Effector CD8-positive, alpha-beta T cell (primary cell): Measurements from ENCODE around the gene TASP1.
"Not testable (repeated sequence)": the region's sequence is repeated elsewhere in the genome, so short reads cannot be mapped to it uniquely, and the experiment has no call there.

Source experiments
- DNase-seq: peaks from one replicate; lab custom pipeline; 2025; lab: John Stamatoyannopoulos, UW

The TASP1 gene

DNA sequence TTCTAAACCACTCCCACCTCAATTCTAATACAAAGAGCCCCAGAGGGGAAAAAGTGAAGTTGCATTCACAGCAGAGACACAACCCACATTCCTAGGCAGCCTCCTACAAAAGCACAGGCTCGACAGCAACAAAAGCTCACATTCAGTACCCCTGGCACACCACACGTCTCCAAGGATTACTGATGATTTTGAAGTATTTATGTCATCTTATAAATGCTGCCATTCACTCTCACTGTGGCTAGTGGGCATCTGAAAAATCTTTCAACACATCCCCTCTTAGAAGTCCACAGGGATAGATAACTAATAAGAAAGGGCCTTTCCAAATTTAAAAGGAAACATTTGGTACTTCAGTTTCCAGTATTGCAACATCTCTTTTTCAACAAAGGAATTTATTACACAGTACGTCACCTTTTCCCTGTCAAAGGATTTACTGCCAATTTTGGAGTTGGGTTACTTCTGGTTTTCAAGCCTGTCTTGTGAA is 146.7 kb downstream of the TASP1 start:
- DNase-seq: no peak

DNA sequence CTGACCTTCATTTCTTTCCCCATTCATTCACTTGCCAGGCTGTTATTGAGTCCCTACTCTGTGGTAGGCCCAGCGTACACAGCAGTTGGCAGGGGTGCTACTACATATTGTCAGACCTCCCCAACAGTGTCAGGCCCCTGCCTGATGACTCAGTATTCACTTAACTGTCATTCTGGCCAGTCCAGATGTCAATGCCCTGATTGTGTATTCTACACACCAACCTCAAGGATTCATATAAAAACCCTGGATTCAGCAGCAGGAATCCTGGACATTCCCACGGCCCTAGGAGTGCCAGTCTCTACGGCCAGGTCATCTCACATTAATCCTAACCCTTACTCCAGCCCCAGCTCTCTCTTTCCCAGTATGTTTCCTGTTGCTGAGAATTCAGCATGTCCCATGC is 151.5 kb downstream of the TASP1 start:
- DNase-seq: no peak

DNA sequence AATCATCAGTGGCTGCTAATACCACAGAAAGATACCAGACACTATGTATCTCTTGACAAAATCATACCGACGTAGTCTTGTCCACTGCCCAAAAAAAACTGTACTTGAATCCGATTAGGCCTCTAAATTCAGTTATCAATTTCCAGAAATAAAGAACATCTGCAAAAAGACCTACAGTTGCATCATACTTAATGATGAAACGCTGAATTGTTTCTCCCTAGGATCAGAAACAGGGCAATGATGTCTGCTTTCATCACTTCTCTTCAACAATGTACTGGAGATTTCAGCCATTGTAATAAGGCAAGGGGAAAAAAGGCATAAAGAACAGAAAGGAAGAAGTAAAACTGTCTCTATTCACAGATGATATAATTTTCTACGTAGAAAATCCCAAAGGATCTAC is 152.0 kb downstream of the TASP1 start:
- DNase-seq: no peak

DNA sequence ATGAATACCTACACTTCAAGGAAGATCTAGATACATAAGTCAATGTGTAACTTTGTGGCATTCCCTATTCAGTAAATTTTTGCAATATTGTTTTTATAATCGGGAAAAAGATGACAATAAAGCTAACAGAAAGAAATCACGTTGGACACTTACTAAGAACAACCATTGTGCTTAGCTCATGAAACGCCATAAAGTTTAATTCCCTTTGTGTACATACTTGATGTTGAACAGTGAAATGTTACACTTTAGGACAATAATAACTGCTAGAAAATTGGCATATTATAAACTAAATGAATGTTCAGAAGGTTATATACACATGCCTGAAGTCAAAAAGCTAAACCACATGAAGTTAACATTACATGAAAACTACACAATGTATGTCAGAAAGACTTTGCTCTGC is 153.2 kb downstream of the TASP1 start:
- no peak for DNase-seq

DNA sequence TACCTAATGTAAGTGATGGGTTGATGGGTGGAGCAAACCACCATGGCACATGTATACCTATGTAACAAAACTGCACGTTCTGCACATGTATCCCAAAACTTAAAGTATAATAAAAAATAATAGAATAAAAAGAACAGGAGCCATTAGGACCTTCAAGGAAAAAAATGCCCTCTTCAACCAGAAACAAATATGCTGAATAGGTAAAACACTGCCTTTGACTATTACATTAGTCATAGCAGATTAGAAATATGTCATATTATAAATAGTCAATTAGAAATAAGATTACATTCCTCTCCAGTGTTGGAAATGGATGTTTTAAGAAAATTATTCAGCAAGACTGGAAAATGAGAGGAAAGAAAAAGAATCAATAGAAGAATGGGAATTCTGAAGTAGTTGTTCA is 153.7 kb downstream of the TASP1 start:
- not testable (repeated sequence) for DNase-seq

DNA sequence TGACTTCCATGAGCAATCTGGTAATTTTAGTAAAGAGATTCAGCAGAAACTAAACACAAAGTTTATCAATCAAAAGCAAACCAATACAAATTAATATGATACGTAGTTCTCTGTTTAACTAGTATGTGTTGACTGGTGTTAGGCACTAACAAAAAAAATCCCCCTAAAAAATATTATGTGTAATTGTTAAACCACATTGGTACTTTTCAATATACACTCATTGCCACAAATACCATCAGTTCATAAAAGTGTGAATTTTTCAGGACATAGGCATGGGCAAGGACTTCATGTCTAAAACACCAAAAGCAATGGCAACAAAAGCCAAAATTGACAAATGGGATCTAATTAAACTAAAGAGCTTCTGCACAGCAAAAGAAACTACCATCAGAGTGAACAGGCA is 155.3 kb downstream of the TASP1 start:
- not testable (repeated sequence) for DNase-seq

DNA sequence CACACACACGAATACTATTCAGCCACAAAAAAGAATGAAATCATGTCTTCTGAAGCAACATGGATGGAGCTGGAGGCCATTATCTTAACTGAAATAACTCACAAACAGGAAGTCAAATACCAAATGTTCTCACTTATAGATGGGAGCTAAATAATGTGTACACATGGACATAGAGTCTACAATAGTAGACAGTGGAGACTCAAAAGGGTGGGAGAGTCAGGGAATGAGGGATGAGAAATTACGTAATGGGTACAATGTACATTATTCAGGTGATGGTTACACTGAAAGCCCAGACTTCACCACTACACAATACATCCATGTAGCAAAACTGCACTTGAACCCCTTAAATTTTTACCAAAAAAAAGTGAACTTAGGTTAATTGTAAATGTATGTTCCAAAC is 160.4 kb downstream of the TASP1 start:
- DNase-seq: no peak

DNA sequence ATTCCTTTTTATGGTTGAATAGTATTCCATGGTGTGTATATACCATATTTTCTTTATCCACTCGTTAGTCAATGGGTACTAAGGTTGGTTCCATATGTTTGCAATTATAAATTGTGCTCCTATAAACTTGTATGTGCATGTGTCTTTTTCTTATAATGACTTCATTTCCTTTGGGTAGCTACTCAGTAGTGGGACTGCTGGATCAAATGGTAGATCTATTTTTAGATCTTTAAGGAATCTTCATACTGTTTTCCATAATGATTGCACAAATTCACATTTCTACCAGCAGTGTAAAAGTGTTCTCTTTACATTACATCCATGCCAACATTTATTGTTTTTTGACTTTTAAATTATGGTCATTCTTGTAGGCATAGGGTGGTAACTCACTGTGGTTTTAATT is 164.3 kb downstream of the TASP1 start:
- DNase-seq: no peak

DNA sequence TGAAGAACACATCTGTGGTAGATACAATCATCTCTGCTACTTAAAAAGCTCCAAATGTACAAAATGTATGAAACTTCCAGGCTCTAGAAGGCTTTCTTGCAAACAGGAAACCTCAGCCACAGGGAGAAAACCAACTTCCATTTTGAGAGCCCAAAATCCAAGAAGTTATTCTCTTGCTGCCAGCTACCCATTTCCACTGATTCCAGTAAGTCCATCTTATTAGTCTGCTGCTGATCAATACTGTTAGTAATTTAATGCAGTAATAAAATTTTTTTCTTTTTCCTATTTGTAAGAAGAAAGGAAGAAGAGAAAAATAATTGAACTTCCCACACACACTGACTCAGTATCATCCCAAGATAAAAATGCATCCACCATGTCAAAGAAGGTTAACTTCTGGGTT is 169.5 kb downstream of the TASP1 start:
- DNase-seq: no peak

DNA sequence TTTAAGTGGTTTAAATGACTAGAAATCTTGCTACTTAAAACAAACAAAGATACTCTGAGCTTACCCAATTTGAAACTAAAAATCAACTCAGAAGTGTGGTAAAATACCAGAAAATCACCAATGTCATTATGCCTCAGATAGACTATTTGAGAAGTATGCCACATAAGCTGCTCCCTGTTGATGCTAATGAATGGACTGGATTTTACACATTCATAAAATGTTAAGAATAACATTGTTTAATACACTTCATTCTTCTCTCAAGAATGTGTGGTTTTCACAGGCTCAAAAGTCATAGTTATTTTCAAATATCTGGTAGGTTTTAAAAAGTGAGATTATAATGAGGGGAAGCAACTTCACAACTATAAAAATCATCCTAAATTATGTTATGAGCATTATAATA is 170.6 kb downstream of the TASP1 start:
- DNase-seq: no peak

DNA sequence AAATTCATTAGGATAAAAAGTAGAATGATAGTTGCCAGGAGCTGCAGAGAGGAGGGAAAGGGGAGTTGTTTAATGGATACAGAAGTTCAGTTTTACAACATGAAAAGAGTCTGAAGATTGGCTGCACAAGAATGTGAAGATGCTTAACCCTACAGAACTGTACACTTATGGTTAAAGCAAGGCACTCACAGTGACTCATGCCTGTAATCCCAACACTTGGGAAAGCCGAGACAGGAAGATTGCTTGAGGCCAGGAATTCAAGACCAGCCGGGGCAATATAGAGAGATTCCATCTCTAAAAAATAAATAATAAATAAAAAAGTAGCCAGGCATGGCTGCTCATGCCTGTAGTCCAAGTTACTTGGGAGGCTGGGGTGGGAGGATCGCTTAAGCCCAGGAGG is 174.0 kb downstream of the TASP1 start:
- no peak for DNase-seq

DNA sequence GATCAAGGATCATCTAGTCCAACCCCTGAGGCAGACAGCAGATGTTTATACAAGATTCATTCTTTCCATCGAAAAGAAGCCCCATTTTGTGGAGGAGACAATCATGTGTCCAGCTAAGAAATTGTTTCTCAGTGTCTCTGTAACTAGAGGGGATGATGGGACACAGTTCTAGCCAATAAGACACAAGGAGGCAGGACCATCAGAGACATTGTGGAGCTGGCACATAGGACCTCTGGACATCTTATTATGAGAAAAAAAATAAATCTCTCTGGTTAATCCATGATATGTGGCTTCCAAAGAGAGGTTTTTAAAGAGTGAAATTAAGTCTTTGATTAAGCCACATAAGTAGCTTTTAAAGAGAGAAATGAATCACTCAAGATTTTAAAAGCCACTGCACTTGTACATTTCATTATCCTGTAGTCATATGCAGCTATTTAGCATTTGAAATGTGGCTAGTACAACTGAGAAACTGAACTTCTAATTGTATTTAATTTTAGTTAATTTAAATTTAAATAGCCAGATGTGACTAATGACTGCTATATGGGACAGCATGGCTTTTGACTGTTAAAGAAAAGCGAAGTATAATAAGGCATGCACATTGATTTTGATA is 176.8 kb downstream of the TASP1 start:
- no peak for DNase-seq

DNA sequence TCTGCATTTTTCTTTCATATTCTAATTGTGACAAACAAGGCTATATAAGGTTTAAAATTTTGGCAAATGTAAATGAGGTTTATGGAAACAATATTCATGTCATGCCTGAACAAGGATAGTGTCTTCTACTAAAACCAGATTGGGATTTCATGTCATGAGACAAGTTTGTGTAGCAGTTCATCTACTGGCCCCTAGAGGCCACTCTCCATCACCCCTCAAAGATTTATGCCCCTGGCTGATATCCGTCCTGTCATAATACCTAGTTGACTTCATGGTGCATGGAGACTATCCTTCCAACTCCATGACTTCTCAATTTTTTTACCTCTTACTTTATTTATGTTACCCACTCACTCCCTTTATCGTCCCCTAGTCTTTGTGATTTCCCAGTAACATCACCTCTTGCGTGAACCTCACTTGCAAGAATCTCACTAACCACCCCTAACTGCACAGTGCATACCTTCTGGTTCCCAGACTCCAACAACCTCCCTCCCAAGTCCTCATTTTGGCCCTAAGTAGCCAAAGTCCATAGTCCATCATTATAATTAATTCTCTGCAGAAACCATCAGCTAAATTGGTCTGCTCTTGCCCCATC is 179.8 kb downstream of the TASP1 start:
- no peak for DNase-seq

DNA sequence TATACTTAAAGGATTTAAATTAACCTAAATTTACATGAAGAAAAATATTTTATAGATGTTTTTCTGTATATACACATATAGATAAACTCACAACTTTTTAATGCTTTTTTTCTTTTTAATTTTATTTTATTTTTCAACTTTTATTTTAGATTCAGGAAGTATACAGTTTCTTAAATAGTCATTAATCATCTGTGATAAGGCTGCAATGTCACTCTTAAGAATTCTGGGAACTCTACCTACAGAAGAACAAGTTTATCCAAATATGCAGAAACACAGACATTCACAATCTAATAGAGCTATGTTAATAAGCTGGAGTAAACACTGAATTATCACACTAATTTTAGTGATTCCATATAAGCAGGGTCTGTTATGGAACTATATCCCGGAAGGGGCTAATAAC is 181.2 kb downstream of the TASP1 start:
- no peak for DNase-seq

DNA sequence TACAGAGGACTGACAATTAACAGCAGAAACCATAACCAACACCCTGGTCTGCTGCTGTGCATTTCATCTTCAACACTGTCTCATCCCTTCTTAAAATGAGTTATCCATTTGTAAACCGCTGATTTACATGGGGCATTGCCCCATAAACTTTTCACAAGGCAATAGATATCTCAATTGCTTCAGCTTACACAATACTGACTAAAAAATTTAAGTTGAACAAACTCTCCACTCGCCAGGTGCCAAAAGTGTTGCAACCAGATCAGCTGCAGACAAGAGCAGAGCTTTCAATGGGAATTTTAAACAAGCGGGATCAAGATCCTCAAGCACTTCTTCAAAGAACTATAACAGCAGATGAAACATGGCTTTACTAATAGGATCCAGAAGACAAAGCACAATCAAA is 183.0 kb downstream of the TASP1 start:
- no peak for DNase-seq

DNA sequence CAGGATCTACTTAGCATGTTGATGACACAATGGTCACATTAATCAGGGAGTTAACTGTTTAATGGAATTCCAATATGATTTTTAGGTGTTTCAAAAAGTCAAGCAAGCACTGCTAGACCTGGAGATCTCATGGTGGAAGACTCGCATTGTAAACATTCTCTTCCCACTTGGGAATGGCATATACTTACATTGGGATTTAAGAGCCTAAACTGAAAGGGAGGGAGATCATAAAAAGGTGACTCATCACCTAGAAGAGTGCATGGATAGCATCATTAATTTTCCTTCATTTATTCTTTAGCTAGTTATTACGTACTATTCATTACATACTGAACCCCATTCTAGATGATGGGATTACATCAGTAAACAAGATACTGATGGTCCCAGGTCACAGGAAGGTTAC is 185.4 kb downstream of the TASP1 start:
- DNase-seq: no peak

DNA sequence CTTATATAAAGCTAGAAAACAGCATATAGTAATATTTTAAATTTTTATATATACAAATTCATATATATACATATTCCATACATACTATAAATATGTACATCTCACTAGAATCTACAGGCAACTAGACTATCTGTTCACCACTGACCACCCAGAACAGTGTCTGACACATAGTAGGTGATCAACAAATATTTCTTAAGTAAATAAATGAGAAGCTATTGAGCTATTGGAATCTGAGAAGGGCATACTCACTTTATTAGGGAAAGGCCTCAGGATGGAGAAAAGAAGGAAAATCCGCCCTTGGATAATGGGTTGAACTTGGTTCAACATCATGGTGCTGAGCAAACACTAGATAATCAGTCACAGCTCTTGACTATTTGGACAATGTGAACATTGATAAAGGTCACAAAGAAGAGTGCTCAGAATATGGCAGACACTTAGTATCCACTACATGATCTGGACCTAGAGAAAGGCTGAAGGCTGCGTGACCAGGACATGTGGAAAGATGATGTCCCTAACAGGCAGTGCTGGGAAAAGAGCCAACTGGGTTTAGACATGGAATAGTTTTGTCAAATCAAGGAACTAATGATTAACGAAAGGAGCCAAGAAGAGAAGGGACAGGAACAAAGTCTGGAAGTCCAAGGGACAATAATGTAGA is 186.1 kb downstream of the TASP1 start:
- DNase-seq: no peak

DNA sequence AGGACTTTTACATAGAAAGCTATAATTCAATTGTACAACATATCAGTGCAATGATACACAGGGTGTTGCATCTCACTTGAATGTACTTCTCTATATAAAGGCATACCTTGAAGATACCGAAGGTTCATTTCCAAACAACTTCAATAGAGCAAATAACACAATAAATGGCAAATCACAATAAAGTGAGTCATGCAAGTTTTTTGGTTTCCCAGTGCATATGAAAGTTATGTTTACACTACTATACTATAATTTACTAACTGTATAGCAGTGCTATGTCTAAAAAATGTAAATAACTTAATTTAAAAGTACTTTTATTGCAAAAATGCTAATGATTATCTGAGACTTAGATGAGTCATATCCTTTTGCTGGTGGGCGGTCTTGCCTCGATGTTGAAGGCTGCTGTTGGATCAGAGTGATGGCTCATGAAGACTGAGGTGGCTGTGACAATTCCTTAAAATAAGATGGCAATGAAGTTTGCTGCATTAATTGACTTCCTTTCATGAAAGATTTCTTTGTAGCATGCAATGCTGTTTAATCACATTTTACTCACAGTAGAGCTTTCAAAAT is 188.8 kb downstream of the TASP1 start:
- no peak for DNase-seq

DNA sequence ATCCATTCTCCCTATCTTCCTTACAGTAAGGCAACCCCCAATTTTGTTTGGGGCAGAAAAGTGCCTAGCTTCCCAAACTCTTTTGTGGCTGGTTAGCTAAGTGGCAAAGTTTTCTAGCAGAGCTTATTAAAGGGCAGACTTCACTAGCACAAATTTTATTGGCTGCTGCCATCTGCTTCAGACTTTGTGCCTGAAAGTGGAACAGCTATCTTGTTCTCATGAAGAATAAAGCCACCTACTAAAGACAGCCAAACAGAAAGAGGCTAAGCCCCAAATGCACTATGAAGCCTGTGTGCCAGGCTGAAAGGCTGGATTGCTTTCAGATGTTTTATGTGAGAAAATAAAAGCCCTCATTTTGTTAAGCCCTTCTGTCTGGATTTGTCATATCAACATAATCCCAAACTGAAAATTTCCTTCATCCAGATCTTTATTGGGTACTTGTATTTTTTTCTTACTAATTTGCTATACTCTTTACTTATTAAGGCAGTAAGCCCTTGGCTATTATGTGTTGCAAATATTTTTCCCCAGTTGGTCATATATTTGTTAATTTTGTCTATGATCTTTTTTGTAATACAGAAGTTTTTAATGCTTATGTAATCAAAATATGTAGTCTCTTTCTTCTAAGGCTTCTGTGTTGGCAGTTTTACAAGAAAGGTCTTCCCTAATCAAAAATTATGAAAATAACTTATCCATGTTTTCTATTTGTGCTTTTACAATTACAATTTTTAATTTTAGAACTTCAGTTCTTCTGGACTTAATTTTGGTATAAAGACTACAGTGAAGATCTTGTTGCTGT is 191.1 kb downstream of the TASP1 start:
- DNase-seq: no peak

DNA sequence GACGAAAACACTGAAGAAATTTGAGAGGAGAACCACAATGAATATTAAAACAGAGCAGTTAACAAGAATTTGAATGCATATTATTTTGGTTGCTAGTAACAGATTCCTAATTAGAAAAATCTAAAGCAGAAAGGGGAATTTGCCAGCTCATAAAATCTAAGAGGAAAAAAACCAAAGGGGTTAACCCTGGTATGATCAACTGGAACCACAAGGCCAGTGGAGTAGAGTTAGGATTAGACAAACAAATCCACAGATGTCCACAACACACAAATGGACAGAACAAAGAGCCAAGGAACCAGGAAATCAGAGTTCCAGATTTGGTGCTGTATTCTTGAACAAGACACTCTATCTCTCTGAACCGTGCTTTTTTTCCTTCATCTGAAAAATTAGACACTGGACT is 195.0 kb downstream of the TASP1 start:
- no peak for DNase-seq

DNA sequence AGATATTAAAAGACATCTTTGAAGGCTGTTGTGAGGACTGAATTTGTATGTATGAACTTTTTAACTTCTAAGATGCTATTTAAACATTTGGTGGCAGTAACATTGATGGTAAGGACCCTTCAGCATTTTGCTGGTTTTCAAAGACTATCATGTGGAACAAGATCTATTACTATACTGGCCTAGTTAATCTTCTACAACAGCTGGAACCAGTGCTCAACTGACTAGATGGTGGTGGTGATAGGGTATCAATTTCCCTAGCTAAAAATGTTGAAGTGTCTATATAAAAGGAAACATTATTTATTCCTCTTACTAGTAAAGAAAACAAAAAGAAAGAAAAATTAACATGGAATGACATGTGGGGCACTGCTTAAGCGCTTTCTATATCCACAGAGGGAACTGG is 195.7 kb downstream of the TASP1 start:
- DNase-seq: no peak

DNA sequence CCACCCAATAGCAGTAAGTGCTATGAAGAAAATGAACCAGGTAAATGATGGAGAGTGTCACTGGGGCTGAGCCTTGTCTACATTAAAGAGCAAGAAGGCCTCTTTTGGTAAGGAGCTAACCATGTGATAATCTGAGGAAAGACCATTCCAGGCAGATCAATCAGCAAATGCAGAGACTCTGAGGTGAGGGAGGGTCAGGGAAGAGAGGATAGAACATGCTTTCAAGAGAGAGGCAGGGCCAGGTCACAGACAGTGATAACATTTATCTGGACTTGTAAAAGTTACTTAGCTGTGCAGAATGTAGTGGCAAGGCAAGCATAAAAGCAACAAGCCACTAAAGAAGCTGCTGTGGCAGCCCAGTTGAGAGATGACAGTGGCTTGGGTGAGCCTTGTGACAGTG is 197.3 kb downstream of the TASP1 start:
- DNase-seq: no peak

DNA sequence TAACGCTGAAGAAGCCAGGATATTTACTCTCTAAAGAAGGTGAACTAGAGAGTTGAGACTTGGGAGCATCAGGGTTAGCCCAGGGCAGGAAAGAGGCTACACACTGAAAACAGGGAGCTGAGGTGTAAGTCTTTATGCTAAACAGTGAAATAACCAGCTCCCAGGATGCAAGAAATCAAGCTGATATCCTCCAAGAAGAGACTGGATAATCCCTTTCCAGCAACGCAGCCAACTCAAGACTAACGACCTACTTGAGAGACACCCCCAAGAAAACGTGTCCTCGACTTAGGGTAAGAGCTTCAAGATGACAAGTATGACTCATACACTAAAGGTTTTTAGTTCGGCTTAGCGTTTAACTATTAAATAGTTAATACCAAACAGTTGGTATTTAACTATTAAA is 202.2 kb downstream of the TASP1 start:
- no peak for DNase-seq
